Cardiac septum (tissue), 1 donor: ENCODE measurements around the gene RFK. TPM values are rescaled to one million over a fixed set of nuclear protein-coding genes. Genes with fewer than 3 reads are reported as not detected.
"Not testable (repeated sequence)": the region's sequence is repeated elsewhere in the genome, so short reads cannot be mapped to it uniquely, and the experiment has no call there.

Source experiments
- DNase-seq: peaks from one replicate; pipeline ENCODE4 v3.0.0-alpha.2; 2020; ENCODE audit warnings: low spot score
- intact Hi-C: fragments of 100-400 bp; cut with DNase I; formaldehyde crosslinking; loops from one replicate; pipeline ENCODE4 v1.14.0; 2022
- total RNA-seq: library from RNA; stranded (reverse); fragmentation: NEBNext Ultra II Directional; extraction: Animal tissue kit (Norgen Biotek cat#: 25700); gene quantifications from one replicate; pipeline ENCODE4 v1.2.1, GENCODE V29; 2021
- donor health status: DM: no; HTN: no; CAD: no.

The RFK gene
- total RNA-seq, 1 donor from 2014 or later = 18.1 TPM

DNA sequence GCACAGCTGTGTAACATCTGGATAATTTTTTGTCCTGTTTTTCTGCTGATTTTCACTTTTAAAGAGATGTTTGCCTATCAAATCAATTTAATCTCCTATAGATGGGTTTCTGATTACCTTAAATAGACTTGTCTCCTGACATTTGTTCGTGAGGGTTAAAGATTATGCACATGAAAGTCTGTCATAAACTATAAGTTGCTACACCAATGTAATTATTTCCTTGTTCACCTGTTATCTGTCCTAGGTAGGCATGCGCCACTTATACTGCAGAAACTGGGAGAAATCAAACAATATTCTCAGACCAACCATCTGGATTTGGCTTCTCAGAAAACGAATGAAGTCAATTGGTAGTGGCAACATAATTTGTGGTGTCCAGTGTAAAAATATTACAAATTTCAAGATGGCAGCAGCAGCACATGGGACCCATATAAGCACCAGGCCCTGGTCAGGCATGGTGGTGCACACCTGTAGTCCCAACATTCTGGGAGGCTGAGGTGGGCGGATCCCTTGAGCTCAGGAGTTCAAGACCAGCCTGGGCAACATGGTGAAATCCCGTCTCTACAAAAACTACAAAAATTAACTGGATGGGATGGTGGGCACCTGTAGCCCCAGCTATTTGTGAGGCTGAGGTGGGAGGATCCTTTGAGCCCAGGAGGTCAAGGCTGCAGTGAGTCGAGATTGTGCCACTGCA, 20.3 kb downstream of the RFK start:
- DNase-seq = no peak
- intact Hi-C loops = no loop called here

GRCh38 chr9:76373173-76373783, 20.9 kb downstream of the RFK start:
- intact Hi-C loops = no loop called here
- DNase-seq = no peak

- intact Hi-C loops = no loop called here
- DNase-seq = no peak
Measured at GRCh38 chr9:76372336-76372735, 21.9 kb downstream of the RFK start.

DNA sequence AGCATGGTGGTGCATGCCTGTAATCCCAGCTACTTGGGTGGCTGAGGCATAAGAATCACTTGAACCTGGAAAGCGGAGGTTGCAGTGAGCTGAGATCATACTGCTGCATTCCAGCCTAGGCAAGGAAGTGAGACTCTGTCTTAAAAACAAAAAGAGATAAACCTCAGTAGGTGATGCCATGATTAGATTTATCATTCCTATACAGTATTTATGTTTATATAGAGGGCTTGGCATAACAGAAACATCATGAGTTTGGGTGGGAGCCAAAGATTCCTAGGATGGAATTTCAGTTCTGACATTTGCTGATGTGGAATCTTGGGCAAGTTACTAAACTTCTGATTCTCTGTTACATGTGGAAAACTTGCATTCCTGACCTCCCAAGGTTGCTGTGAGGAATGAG, 22.3 kb downstream of the RFK start:
- intact Hi-C loops = no loop called here
- DNase-seq = no peak

GRCh38 chr9:76370396-76371023, 23.7 kb downstream of the RFK start:
- intact Hi-C loops = no loop called here
- no peak for DNase-seq

- intact Hi-C loops = no loop called here
- DNase-seq = no peak
Measured at GRCh38 chr9:76369583-76369982, 24.6 kb downstream of the RFK start.

DNA sequence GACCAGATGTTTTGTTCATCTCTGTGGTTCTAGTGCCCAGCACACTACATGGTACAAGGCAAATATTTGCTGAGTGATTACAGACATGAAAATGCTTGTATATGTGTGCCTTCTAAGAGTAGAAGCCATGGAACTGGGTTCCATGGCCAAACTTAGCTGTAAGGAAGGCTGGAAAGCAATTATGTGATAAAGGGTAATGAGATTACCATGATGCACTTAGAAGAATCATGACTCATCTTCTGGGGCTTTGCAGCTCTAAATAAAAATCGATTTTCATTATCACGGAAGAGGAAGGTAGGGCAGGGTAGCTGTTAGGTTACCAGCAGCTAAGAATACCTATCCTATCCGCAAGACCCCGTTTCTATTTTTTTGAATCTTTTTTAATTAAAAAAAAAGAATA, 28.0 kb downstream of the RFK start:
- DNase-seq = no peak
- intact Hi-C loops = no loop called here

GRCh38 chr9:76365028-76365427, 29.2 kb downstream of the RFK start:
- intact Hi-C loops = no loop called here
- no peak for DNase-seq

DNA sequence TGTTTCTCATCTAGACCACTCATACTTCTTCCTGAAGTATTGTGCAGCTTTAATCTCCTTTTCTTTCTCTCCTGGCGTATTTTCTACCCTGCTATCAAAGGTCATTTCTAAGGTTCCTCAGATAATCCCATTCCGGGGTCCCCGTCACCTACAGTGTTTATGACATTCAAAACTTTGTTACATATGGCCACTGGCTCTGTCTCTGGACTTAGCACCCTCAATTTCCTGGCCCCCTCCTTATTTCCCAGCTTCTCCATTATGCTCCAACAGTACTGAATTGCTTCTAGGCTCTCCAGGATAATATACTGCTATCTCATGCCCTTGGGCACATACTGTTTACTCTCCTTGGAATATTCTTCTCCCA, 31.2 kb downstream of the RFK start:
- intact Hi-C loops = no loop called here
- no peak for DNase-seq

DNA sequence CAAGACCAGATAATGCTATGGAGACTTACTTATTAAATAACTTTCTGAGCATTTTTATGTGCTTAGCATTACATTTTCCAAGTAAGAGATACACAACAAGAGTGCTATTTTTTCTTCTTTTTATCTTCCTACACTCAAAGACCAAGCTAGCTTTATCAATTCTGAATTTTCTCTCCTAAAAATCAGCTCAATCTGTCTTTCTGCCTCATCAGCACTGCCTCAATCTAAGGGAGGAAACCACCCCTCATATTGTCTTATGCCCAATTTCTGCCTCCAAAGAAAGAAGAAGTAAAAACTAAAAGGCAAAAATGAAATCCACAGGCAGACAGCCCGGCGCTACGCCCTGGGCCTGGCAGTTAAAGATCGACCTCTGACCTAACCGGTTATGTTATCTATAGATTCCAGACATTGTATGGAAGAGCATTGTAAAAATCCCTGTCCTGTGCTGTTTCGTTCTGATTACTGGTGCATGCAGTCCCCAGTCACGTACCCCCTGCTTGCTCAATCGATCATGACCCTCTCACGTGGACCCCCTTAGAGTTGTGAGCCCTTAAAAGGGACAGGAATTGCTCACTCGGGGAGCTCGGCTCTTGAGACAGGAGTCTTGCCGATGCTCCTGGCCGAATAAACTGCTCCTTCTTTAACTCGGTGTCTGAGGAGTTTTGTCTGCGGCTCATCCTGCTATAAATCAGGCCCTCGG, 31.7 kb downstream of the RFK start:
- DNase-seq, intact Hi-C loops: not testable (repeated sequence)

- intact Hi-C loops = no loop called here
- no peak for DNase-seq
Measured at GRCh38 chr9:76359766-76360165, 34.5 kb downstream of the RFK start.

DNA sequence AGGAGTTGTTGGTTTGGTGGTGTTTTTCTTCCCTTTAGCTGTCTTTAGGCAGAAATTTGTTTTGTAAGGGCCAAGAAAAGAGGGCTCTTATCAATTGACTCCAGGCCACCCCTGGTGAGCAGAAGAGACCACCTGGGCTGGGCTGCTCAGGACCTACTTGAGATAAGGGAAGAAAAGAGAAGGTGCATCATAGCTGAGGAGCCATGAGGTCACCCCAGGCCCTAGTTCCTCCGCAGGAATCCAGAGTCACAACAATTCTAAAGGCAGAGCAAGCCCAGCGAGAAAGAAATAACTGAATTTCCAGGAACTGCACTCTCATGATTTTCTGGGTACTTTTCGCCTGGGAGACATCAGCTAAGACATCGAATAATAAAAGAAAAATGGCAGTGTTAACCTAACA, 34.9 kb downstream of the RFK start:
- intact Hi-C loops = no loop called here
- DNase-seq = no peak

DNA sequence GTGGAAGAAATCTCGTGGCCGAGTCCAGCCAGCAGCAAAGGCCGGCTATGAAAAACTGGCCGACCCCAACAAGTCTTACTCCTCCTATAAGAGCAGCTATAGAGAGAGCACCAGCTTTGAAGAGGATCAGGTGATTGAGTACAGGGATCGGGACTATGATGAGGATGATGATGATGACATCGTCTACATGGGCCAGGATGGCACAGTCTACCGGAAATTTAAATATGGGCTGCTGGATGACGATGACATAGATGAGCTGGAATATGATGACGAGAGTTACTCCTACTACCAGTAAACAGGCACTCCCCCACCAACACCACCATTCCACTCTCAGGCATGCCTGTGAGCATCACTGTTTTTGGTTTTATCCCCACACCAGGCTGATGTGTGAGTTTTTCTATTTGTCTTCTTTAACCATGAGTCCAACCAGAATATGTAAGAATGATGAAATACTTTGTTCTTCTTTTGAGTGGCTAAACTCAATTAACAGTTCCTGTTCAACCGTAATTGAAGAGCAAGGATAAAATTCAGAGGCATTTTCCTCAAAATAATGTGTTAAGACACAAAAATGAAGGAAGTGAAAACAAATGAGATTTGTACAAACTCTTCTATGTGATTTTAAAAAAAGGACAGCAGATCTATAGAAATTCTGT, 35.5 kb downstream of the RFK start:
- DNase-seq = no peak
- intact Hi-C loops = no loop called here

- no peak for DNase-seq
- intact Hi-C loops = no loop called here
Measured at GRCh38 chr9:76357555-76357954, 36.7 kb downstream of the RFK start.

DNA sequence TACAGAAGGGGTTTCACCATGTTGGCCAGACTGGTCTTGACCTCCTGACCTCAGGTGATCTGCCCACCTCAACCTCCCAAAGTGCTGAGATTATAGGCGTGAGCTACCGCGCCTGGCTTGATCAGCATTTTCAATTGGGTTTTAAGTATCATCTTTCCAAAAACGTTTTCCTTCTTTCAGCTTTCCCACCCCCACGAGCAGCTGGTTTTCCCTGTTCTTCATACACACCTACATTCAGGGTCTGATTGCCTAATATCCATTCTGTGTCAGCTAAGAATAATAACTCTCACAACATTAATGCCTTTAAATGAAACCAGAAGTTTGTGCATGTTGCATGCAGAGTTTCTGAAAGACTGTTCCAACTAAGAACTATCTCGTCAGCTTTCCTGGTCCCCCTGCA, 38.3 kb downstream of the RFK start:
- intact Hi-C loops = no loop called here
- DNase-seq = no peak

GRCh38 chr9:76354221-76354620, 40.0 kb downstream of the RFK start:
- DNase-seq = no peak
- intact Hi-C loops = no loop called here

GRCh38 chr9:76353280-76353679, 40.9 kb downstream of the RFK start:
- intact Hi-C loops = no loop called here
- no peak for DNase-seq

DNA sequence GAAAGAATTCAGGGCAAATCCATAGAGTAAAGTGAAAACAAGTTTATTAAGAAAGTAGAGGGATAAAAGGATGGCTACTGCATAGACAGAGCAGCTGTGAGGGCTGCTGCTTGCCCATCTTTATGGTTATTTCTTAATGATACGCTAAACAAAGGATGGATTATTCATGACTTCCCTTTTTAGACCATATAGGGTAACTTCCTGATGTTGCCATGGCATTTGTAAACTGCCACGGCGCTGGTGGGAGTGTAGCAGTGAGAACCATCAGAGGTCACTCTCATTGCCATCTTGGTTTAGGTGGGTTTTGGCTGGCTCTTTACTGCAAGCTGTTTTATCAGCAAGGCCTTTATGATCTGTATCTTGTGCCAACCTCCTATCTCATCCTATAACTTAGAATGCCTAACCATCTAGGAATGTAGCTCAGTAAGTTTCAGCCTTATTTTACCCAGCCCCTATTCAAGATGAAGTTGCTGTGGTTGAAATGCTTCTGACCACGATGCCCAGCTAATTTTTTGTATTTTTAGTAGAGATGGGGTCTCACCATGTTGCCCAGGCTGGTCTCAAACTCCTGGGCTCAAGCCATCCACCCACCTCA, 42.1 kb downstream of the RFK start:
- intact Hi-C loops = no loop called here
- no peak for DNase-seq

- DNase-seq = no peak
- intact Hi-C loops = no loop called here
Measured at GRCh38 chr9:76351006-76351405, 43.2 kb downstream of the RFK start.

- DNase-seq = no peak
- intact Hi-C loops = no loop called here
Measured at GRCh38 chr9:76349865-76350264, 44.4 kb downstream of the RFK start.
